T47D (cell line): Measurements from ENCODE around the gene LMBR1.

Experiments
- DNase-seq, 2 experiments: peaks; one replicate each; pipeline versions ENCODE4 v3.0.0 to v3.0.0-alpha.2; 2011 to 2012; ENCODE audit warnings: low read depth in 1 of 2, low spot score in 1 of 2
- JUND ChIP-seq: IDR thresholded peaks from 2 replicates; pipeline ENCODE4 v1.6.1; 2012; ENCODE audit warnings: low read depth
- in situ Hi-C: cut with HindIII; loops from 2 replicates; pipeline ENCODE4 v1.10.0; 2016; ENCODE audit warnings: low sequenced_read_pairs, low pct_unique_long_range_greater_than_20kb

LMBR1 gene

DNA sequence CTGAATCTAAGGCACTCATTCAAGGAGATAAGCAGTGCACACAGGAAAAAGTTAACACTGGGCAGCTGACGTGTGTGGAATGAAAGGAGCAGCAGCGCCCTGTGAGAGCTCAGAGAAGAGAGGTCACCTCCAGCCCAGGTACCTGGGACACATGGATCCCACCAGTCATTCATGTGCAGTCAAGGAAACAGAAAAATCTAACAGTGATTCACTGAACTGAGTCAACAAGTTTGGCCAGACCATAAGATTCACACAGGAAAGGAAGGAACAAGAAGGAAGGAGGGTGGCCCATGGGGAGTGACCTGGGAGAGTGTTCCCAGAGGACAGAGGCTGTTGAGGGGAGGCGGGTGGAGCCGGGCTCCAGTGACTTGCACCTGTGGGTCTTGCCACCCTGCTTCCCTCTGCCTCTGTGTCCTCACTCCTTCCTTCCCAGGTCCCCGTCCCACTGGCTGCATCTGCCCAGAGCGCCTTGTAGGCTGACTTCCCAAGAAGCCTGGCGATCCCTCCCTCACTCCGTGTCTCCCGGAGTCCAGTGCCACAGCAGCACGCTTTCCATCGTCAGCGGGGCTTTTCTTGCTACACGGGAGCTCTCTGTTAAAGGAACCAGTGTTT is 224.7 kb downstream of the LMBR1 start:
- no peak for TF ChIP-seq JUND
- in situ Hi-C loops = no loop called here
- no peak for DNase-seq

DNA sequence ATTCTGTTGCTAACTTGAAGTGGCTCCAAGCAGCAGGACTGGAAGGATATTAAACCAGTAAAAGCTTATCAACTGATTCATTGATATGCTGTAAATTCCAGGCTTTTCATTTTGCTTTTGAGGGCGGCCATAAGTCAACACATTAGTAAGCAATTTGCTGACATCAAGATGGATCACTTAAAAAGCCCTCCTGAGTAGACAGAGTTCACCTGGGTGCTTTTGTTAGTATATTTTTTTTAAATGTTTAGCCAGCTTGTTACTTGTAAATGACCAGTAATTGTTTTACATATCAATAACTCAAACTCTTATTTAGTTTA is 225.9 kb downstream of the LMBR1 start:
- in situ Hi-C loops = no loop called here
- no peak for TF ChIP-seq JUND
- no peak for DNase-seq

DNA sequence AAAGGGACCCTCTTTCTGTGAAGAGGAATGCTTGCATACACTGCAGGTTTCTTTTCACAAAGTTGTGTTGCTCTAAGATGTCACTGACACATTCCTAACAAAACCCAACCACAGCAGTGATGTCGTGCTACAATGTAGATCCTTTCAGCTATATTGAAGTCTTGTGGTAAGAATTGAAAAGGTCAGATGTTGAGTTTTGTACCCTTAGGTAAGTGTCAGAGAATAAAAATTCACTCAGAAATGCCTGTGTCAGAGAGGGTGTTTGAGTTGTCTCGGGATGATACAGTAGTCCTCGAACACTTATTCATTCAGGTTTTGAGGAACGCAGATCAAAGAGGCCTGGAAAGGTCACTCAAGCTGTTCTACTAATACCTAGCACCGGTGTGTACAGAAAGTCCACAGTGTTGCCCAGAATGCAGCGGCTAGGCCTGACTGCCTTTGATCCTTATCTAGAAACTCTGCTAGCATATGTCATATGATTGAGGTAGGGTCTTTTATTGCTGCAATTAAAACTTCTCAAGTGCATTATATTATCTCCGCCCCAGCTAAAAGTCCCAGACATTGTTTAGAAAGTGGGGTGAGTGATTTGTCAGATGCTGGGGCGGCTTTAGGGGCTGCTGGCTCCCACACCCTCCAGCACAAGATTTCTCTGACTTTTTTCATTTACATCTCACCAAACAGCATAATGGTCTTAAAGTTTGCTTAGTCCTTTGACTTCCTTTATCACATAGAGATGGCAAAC is 226.4 kb downstream of the LMBR1 start:
- no peak for DNase-seq
- in situ Hi-C loops = no loop called here
- TF ChIP-seq JUND = no peak

- in situ Hi-C loops = no loop called here
- DNase-seq = no peak
- TF ChIP-seq JUND = no peak
Observed at GRCh38 chr7:156665101-156665500, 227.9 kb downstream of the LMBR1 start.

DNA sequence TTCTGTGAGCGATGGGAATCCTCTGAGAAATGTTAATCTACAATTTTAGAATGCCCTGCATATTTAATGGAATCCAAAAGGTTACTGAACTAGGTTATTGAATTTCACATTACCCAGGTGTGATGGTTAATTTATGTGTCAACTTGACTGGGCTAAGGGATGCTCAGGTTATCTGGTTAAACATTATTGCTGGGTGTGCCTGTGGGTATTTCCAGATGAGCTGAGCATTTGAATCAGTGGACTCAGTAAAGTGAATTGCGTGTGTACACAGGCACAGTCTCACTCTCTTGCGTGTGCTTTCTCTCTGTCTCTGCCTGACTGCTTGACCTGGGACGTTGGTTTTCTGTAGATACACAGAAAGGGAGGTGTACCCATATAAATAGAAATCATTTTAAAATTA is 230.7 kb downstream of the LMBR1 start:
- TF ChIP-seq JUND = no peak
- no peak for DNase-seq
- in situ Hi-C loops = no loop called here

DNA sequence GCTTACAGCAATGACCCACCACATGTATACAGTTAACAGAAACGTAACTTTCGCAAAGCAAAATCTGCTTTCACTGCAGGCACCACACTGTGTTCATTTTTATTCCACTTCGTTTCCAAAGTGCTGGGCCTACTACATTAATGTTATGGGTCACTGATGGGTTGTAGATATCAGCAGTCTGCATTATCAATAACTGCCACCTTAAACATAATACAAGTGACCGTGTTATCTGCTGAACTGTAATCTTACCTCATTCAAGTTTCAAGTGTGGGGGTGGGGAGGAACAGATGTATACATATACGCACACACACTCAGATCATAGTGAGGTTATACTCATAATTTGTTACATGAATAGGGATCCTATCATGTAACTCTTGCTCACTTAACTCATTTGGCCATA is 231.3 kb downstream of the LMBR1 start:
- no peak for DNase-seq
- in situ Hi-C loops = no loop called here
- TF ChIP-seq JUND = no peak

DNA sequence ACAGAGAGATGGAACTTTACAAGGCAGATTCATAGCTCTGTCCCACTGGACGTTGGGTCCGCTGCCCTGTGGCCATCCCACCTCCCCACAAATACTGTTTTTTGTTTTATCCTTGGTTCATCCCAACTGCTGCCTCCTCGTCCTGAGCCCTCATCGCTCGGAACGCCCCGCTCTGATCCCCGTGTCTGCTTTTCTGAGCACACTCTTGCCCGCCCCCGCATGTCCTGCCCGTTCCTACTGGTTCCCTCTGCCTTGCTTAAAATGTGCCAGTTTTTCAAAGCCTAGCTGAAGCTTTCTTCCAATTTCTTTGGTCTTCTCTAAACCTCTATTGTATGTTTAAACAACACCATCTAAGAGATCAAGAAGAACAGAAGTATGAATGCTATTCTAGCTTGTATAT is 233.0 kb downstream of the LMBR1 start:
- no peak for DNase-seq
- TF ChIP-seq JUND = no peak
- in situ Hi-C loops = no loop called here

GRCh38 chr7:156659203-156659602 is 233.8 kb downstream of the LMBR1 start:
- in situ Hi-C loops = no loop called here
- TF ChIP-seq JUND = no peak
- no peak for DNase-seq

GRCh38 chr7:156657681-156658080 is 235.3 kb downstream of the LMBR1 start:
- DNase-seq = no peak
- no peak for TF ChIP-seq JUND
- in situ Hi-C loops = no loop called here

GRCh38 chr7:156656598-156656997 is 236.4 kb downstream of the LMBR1 start:
- in situ Hi-C loops = no loop called here
- no peak for TF ChIP-seq JUND
- DNase-seq = no peak

- DNase-seq = no peak
- in situ Hi-C loops = no loop called here
- TF ChIP-seq JUND = no peak
Observed at GRCh38 chr7:156655983-156656382, 237.0 kb downstream of the LMBR1 start.

DNA sequence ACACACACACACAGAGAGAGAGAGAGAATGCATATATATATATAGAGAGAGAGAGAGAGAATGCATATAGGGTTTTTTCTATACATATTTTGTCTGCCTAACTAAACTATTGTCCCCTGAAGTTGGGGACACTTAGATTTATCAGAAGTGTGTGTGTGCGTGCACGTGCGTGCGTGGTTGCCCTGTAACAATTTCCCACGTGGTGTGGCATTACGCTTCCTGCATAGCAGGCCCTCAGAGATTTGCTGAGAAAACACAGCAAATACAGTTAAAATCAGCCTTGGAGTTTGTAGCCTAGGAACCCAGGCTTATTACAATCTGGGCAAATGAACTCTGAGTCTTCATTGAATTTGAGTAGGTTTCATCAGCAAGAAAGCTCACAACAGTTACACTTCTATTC is 237.7 kb downstream of the LMBR1 start:
- DNase-seq = no peak
- TF ChIP-seq JUND = no peak
- in situ Hi-C loops = no loop called here

DNA sequence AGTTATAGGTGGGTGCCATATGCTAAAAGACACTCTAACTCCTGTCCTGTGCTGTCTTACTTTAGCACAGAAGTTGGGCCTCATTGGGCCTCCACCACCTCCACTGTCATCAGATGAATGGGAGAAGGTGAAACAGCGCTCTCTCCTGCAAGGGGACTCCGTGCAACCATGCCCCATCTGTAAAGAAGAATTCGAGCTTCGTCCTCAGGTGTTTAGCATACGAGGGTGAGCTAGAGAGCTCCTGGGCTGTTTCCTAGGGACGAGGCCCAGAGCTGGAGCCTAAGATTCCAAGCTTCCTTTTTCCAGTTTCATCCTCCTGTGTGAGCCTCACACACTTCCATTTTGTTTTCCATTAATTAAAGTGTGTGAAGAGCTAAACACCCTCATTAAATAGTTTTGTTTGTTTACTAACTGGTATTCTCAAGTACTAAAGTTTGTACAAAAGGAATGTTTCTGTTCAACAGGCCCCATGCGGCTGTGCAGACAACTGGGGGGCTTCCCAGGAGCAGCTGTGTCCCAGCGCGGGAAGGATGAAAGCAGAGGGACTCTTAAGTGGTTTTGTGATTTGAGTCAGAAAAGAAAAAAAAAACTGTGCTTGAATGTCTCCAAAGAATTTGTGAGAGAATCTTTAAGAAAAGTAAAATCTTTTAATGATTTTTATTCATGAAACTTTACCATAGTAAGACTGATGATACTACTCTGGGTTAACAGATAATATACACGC is 238.3 kb downstream of the LMBR1 start:
- in situ Hi-C loops = no loop called here
- no peak for DNase-seq
- no peak for TF ChIP-seq JUND
